Measurements from ENCODE around the gene PSME4. TPM values are rescaled to one million over a fixed set of nuclear protein-coding genes. Genes with fewer than 3 reads are reported as not detected.
A peak's percentile ranks its signal among the peaks of the same experiment; 100 is the strongest.

Gene PSME4
- total RNA-seq, 6 experiments from 2014 or later, result 28.1 to 36.7 (median 29.5) TPM

DNA sequence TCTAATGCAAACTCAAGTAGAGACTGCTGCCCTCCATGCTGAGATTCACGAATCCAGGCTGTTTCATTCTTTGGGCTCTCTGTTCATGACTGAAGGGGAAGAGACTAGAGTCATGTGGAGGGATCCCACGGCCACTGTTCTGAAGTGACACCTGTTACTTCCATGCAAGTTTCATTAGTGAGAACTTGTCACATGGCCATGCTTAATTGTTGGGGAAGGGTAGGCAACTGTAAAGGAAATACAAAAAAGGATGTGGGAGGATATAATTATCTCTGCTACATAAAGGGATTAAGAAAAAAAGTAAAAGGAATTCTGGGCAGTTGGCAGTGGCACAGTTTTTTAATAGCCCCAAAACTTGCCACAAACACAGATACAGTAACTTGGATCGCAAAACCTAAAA is 28.0 kb upstream of the PSME4 start:
- 71% methylated on average over 3 of the region's 3 CpGs for WGBS (ENCODE audit: insufficient coverage, low coverage, low lambda C conversion rate, missing lambda C conversion rate)
- TF ChIP-seq POLR2A (IDR thresholded peaks at IDR 0.05), result no peak
- TF ChIP-seq, protein P1, sequence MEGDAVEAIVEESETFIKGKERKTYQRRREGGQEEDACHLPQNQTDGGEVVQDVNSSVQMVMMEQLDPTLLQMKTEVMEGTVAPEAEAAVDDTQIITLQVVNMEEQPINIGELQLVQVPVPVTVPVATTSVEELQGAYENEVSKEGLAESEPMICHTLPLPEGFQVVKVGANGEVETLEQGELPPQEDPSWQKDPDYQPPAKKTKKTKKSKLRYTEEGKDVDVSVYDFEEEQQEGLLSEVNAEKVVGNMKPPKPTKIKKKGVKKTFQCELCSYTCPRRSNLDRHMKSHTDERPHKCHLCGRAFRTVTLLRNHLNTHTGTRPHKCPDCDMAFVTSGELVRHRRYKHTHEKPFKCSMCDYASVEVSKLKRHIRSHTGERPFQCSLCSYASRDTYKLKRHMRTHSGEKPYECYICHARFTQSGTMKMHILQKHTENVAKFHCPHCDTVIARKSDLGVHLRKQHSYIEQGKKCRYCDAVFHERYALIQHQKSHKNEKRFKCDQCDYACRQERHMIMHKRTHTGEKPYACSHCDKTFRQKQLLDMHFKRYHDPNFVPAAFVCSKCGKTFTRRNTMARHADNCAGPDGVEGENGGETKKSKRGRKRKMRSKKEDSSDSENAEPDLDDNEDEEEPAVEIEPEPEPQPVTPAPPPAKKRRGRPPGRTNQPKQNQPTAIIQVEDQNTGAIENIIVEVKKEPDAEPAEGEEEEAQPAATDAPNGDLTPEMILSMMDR (IDR thresholded peaks at IDR 0.05), result no peak
- no peaks in the 10 kb centered on the region for H3K9me3 ChIP-seq
- no peaks in the 10 kb centered on the region for H3K4me1 ChIP-seq
- intact Hi-C loops (cut with DNase I), result no loop called here
- ATAC-seq (no peak), DNase-seq (no peak)
- H3K36me3 ChIP-seq, result no peaks in the 10 kb centered on the region
- no peaks in the 10 kb centered on the region for H3K27me3 ChIP-seq
- H3K27ac ChIP-seq, result no peak overlapping the region
- no peak overlapping the region for H3K4me3 ChIP-seq

DNA sequence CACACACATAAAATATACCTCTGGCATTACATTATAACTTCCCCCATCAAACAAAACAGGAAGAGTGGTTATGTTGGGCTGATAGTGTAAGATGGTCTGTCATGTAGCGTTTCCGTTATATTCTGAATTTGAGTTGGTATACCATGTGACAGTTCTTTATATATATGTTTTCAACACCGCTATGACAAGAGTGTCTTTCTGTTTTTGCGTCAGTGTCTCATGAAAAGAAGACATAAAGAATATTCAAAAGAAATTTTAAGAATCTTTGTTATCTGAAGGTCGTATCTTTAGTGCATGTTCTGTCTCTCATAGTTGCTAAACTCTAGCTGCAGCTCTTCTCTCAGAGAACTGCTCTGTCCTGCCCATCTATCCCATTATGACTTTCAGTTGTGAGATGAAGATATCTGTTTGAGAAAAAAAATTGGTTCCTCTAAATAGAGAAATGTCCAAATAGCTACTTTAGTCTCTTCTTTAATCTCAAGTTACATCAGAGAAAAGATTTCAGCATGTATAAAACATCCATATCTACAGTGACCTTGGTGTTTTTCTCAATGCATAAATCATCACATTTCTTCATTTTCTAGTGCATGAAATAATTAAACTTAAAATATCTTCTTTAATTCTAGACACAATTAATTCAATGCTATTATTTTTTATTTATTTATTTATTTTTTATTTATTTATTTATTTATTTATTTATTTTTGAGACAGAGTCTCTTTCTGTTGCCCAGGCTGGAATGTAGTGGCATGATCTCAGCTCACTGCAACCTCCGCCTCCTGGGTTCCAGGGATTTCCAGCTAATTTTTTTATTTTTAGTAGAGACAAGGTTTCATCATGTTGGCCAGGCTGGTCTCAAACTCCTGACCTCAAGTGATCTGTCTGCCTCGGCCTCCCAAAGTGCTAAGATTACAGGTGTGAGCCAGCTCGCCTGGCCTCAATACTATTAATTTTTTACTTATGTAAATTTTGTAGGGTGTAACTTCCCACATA is 24.3 kb upstream of the PSME4 start:
- WGBS (ENCODE audit: insufficient coverage, low coverage, low lambda C conversion rate, missing lambda C conversion rate), result 84% methylated on average over 8 of the region's 8 CpGs
- TF ChIP-seq, protein P1 (IDR thresholded peaks at IDR 0.05), result no peak
- no peak for TF ChIP-seq POLR2A (IDR thresholded peaks at IDR 0.05)

DNA sequence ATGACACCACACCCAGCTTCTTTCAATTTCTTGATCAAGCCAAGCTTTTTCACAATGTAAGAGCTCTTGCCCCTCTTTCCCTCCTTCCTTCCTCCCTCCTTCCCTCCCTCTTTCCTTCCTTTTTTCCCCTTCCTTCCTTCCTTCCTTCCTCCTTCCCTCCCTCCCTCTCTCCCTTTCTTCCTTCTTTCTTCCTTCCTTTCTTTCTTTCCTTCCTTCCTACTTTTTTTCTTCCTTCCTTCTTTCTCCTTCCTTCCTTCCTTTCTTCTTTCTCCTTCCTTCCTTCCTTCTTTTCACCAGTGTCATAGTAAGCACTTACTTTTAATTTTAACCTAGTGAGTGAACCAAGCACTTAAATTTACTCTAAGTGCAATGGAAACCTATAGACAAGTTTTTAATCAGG is 21.2 kb upstream of the PSME4 start:
- no peak for TF ChIP-seq POLR2A (IDR thresholded peaks at IDR 0.05)
- TF ChIP-seq, protein P1 (IDR thresholded peaks at IDR 0.05), result no peak
- Histone ChIP-seq H3K4me1 (peaks cover 0 to 10% (median 7%) of the 10 kb centered on the region in 4 donors), H3K27ac (no peak overlapping the region), H3K27me3 (no peaks in the 10 kb centered on the region), H3K36me3 (no peaks in the 10 kb centered on the region), H3K4me3 (no peak overlapping the region), H3K9me3 (no peaks in the 10 kb centered on the region)
- DNase-seq (no peak), ATAC-seq (no peak)
- intact Hi-C loops (cut with DNase I), result no loop called here

More for the DNA sequence above, 24.3 kb upstream of the PSME4 start:
- ATAC-seq (peak; percentile 49 to 67 (median 52)), DNase-seq (no peak)
- no peak overlapping the region for H3K4me3 ChIP-seq
- intact Hi-C loops (cut with DNase I), result no loop called here
- H3K27me3 ChIP-seq, result no peaks in the 10 kb centered on the region
- no peaks in the 10 kb centered on the region for H3K4me1 ChIP-seq
- H3K9me3 ChIP-seq, result no peaks in the 10 kb centered on the region
- no peaks in the 10 kb centered on the region for H3K36me3 ChIP-seq
- no peak overlapping the region for H3K27ac ChIP-seq

DNA sequence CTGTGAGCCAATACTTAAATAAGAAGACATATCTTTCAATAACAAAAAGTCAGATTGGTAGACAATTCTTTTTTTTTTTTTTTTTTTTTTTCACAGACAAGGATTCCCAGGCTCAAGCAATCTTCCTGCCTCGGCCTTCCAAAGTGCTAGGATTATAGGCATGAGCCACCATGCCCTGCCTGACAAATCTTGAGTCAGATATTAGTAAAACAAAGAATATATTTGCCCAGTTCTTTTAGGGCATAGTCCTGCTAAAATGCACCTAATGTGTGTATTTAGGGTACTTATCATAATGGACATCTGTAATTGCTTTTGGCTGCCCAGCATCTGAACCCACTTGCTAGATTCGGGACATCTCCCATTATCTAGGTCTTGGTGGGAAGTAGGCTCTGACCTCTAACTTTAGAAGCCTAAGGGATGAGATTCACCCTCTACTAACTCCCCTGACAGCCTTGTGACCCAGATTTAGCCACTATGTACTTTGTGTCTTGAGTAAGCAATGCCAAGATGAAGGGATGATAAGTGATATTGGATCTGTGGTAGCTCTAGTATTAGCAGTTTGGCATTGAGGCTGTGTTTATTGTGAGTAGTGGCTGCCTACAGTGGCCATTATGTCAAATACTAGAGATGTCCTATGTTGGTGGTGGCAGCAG is 18.5 kb upstream of the PSME4 start:
- Histone ChIP-seq H3K4me3 (no peak overlapping the region), H3K9me3 (no peaks in the 10 kb centered on the region), H3K36me3 (no peaks in the 10 kb centered on the region), H3K4me1 (peaks cover 0 to 14% (median 7%) of the 10 kb centered on the region in 4 donors), H3K27me3 (no peaks in the 10 kb centered on the region), H3K27ac (no peak overlapping the region)
- 79% methylated on average over 2 of the region's 2 CpGs for WGBS (ENCODE audit: insufficient coverage, low coverage, low lambda C conversion rate, missing lambda C conversion rate)
- intact Hi-C loops (cut with DNase I), result no loop called here
- ATAC-seq (peak; percentile 55 to 87 (median 66)), DNase-seq (no peak)
- TF ChIP-seq POLR2A (IDR thresholded peaks at IDR 0.05), result no peak
- TF ChIP-seq, protein P1 (IDR thresholded peaks at IDR 0.05), result no peak

All from right lobe of liver (tissue), 6 donors.